Gastrocnemius medialis (tissue), 4 donors: ENCODE measurements around the gene NAP1L4.

Source experiments
- CTCF ChIP-seq, 5 experiments: fragments of 450-650 bp in 3 of 5; fragments of 200-600 bp in 2 of 5; sonication (generic) in 2 of 5; IDR thresholded peaks in 4 of 5; conservative IDR thresholded peaks in 1 of 5; 1 replicate in 4 of 5; 2 replicates in 1 of 5; pipeline ENCODE4 v1.5.1; 2016 to 2019; ENCODE audit warnings: antibody characterized with exemption in 5 of 5, mild to moderate bottlenecking in 3 of 5, moderate library complexity in 3 of 5
- POLR2A ChIP-seq, 2 donors: fragments of 450-650 bp; IDR thresholded peaks; one replicate each; pipeline ENCODE4 v1.6.1; 2017; ENCODE audit warnings: antibody characterized with exemption in 2 of 2, mild to moderate bottlenecking in 2 of 2, moderate library complexity in 2 of 2

- TF ChIP-seq CTCF (IDR thresholded peaks at IDR 0.05 in 4 of 5, conservative IDR thresholded peaks at IDR 0.05 in 1 of 5) (peak; percentile 77 to 94 (median 84)), POLR2A (IDR thresholded peaks at IDR 0.05) (no peak)
Observed at GRCh38 chr11:3037040-3037944, 45.2 kb upstream of the NAP1L4 start.
